Dermis blood vessel endothelial cell (primary cell): ENCODE data around the gene AHDC1. TPM values are rescaled to one million over a fixed set of nuclear protein-coding genes. Genes with fewer than 3 reads are reported as not detected.
A peak's percentile ranks its signal among the peaks of the same experiment; 100 is the strongest.
"Not testable (repeated sequence)": the region's sequence is repeated elsewhere in the genome, so short reads cannot be mapped to it uniquely, and the experiment has no call there.

Experiments used
- DNase-seq: peaks from one replicate; pipeline ENCODE4 v3.0.0; 2010
- total RNA-seq: library from RNA; depleted of rRNA; stranded (reverse); fragments of >200 nt; gene quantifications from 2 replicates; pipeline ENCODE4 v1.2.3, GENCODE V29; 2014

The AHDC1 gene
- total RNA-seq, 1 donor from 2014 or later, result 7.1 TPM

- no peak for DNase-seq
Measured at GRCh38 chr1:27632387-27633297, 28.7 kb upstream of the AHDC1 start.

GRCh38 chr1:27630859-27631491 lies 27.0 kb upstream of the AHDC1 start:
- peak; percentile 30 for DNase-seq

- DNase-seq, result no peak
Measured at GRCh38 chr1:27628712-27629111, 24.8 kb upstream of the AHDC1 start.

- DNase-seq, result not testable (repeated sequence)
Measured at GRCh38 chr1:27627733-27628132, 23.8 kb upstream of the AHDC1 start.

GRCh38 chr1:27627061-27627460 lies 23.1 kb upstream of the AHDC1 start:
- no peak for DNase-seq

GRCh38 chr1:27626031-27626935 lies 22.3 kb upstream of the AHDC1 start:
- DNase-seq, result no peak

GRCh38 chr1:27624467-27625178 lies 20.7 kb upstream of the AHDC1 start:
- peak; percentile 52 for DNase-seq

GRCh38 chr1:27623327-27624212 lies 19.6 kb upstream of the AHDC1 start:
- DNase-seq, result no peak

- DNase-seq, result no peak
Measured at GRCh38 chr1:27622828-27623227, 18.9 kb upstream of the AHDC1 start.

- DNase-seq, result peak; percentile 61
Measured at GRCh38 chr1:27621051-27621920, 17.3 kb upstream of the AHDC1 start.

- not testable (repeated sequence) for DNase-seq
Measured at GRCh38 chr1:27619782-27620438, 16.0 kb upstream of the AHDC1 start.

GRCh38 chr1:27618341-27619082 lies 14.6 kb upstream of the AHDC1 start:
- no peak for DNase-seq

GRCh38 chr1:27617420-27617819 lies 13.5 kb upstream of the AHDC1 start:
- no peak for DNase-seq

- no peak for DNase-seq
Measured at GRCh38 chr1:27616441-27616840, 12.5 kb upstream of the AHDC1 start.

GRCh38 chr1:27615346-27616192 lies 11.6 kb upstream of the AHDC1 start:
- DNase-seq, result no peak

GRCh38 chr1:27614625-27615344 lies 10.8 kb upstream of the AHDC1 start:
- DNase-seq, result no peak

GRCh38 chr1:27614043-27614624 lies 10.2 kb upstream of the AHDC1 start:
- no peak for DNase-seq
